WTC11 (cell line): ENCODE results near the gene EIF1AD. TPM values are rescaled to one million over a fixed set of nuclear protein-coding genes. Genes with fewer than 3 reads are reported as not detected.
A peak's percentile ranks its signal among the peaks of the same experiment; 100 is the strongest.

Source experiments
- ATAC-seq: fragments of 200-7000 bp; cut with Tn5 transposase; 2 replicates; pipeline ENCODE4 v1.10.0; 2021; ENCODE audit warnings: mild to moderate bottlenecking, moderate library complexity
- CTCF ChIA-PET: fragments of 300-600 bp; sonication (Branson Sonifier 250); formaldehyde crosslinking; loops from one replicate; lab custom pipeline; 2021; ENCODE audit warnings: antibody characterized with exemption; lab: Charles Lee
- POLR2A ChIA-PET: fragments of 350-600 bp; sonication (Branson Sonifier 250); formaldehyde crosslinking; loops from one replicate; lab custom pipeline; 2021; ENCODE audit warnings: antibody characterized with exemption; lab: Charles Lee
- DNase-seq: peaks from one replicate; pipeline ENCODE4 v3.0.0; 2021; ENCODE audit warnings: low spot score
- H3K27ac Mint-ChIP-seq: 2 replicates; pipeline ENCODE4 v1.8.0; 2021; ENCODE audit warnings: mixed read lengths
- H3K27me3 Mint-ChIP-seq: 2 replicates; pipeline ENCODE4 v1.8.0; 2021; ENCODE audit warnings: low read depth, mild to moderate bottlenecking, moderate library complexity, mixed read lengths
- H3K36me3 Mint-ChIP-seq: 2 replicates; pipeline ENCODE4 v1.8.0; 2021; ENCODE audit warnings: mixed read lengths
- H3K4me1 Mint-ChIP-seq: 2 replicates; pipeline ENCODE4 v1.8.0; 2022; ENCODE audit warnings: mixed read lengths
- H3K4me3 Mint-ChIP-seq: 2 replicates; pipeline ENCODE4 v1.8.0; 2021; ENCODE audit warnings: mild to moderate bottlenecking, moderate library complexity, mixed read lengths
- H3K9me3 Mint-ChIP-seq: 2 replicates; pipeline ENCODE4 v1.8.0; 2021; ENCODE audit warnings: mixed read lengths
- ELF4 ChIP-seq: sonication (generic); formaldehyde crosslinking; IDR thresholded peaks from 2 replicates; pipeline ENCODE4 v1.8.1; 2022; ENCODE audit warnings: low read depth, mild to moderate bottlenecking, moderate library complexity, missing genetic modification reagents
- FOXP1 ChIP-seq: sonication (generic); formaldehyde crosslinking; IDR thresholded peaks from 2 replicates; pipeline ENCODE4 v1.8.0; 2022; ENCODE audit warnings: missing genetic modification reagents, mild to moderate bottlenecking, moderate library complexity, borderline replicate concordance
- NFATC4 ChIP-seq: fragments of 250-450 bp; sonication (Bioruptor Pico); IDR thresholded peaks from 2 replicates; pipeline ENCODE4 v1.9.0; 2021; ENCODE audit warnings: mild to moderate bottlenecking
- NFE2L1 ChIP-seq: sonication (generic); formaldehyde crosslinking; IDR thresholded peaks from 2 replicates; pipeline ENCODE4 v1.8.1; 2023; ENCODE audit warnings: missing genetic modification reagents
- OVOL2 ChIP-seq: fragments of 250-450 bp; sonication (Bioruptor Pico); IDR thresholded peaks from 2 replicates; pipeline ENCODE4 v1.9.0; 2021; ENCODE audit warnings: mild to moderate bottlenecking, borderline replicate concordance
- RELA ChIP-seq: sonication (generic); formaldehyde crosslinking; IDR thresholded peaks from 2 replicates; pipeline ENCODE4 v1.8.1; 2022; ENCODE audit warnings: missing genetic modification reagents, mild to moderate bottlenecking, borderline replicate concordance
- TP53 ChIP-seq: sonication (generic); formaldehyde crosslinking; IDR thresholded peaks from 2 replicates; pipeline ENCODE4 v1.8.1; 2023; ENCODE audit warnings: mild to moderate bottlenecking, missing genetic modification reagents
- ZBTB21 ChIP-seq: sonication (generic); formaldehyde crosslinking; IDR thresholded peaks from 2 replicates; pipeline ENCODE4 v1.8.1; 2023; ENCODE audit warnings: mild to moderate bottlenecking, missing genetic modification reagents, borderline replicate concordance
- ZNF121 ChIP-seq: sonication (generic); formaldehyde crosslinking; IDR thresholded peaks from 2 replicates; pipeline ENCODE4 v1.8.0; 2023; ENCODE audit warnings: missing genetic modification reagents
- ZNF138 ChIP-seq: sonication (generic); formaldehyde crosslinking; conservative IDR thresholded peaks from 2 replicates; pipeline ENCODE4 v1.8.1; 2022; ENCODE audit warnings: mild to moderate bottlenecking, moderate library complexity, missing genetic modification reagents
- total RNA-seq: library from RNA; stranded (reverse); gene quantifications from 3 replicates; pipeline ENCODE4 v1.2.3, GENCODE V29; 2021
- TF ChIP-seq, protein P1 (sequence below): sonication (generic); formaldehyde crosslinking; IDR thresholded peaks from 2 replicates; pipeline ENCODE4 v1.8.0; 2022; ENCODE audit warnings: mild to moderate bottlenecking, missing genetic modification reagents
- TF ChIP-seq, protein P2 (sequence below): fragments of 200-600 bp; IDR thresholded peaks from 2 replicates; pipeline ENCODE4 v1.8.0; 2022; ENCODE audit warnings: antibody characterized with exemption
- TF ChIP-seq, protein P3 (sequence below): sonication (generic); formaldehyde crosslinking; IDR thresholded peaks from 2 replicates; pipeline ENCODE4 v1.8.1; 2023; ENCODE audit warnings: mild to moderate bottlenecking, missing genetic modification reagents, moderate library complexity
- TF ChIP-seq, protein P4 (sequence below): fragments of 250-450 bp; sonication (Bioruptor Pico); IDR thresholded peaks from 2 replicates; pipeline ENCODE4 v1.8.0; 2021; ENCODE audit warnings: mild to moderate bottlenecking
- TF ChIP-seq, protein P5 (sequence below): sonication (generic); formaldehyde crosslinking; IDR thresholded peaks from 2 replicates; pipeline ENCODE4 v1.8.1; 2022; ENCODE audit warnings: mild to moderate bottlenecking, missing genetic modification reagents, moderate library complexity, borderline replicate concordance
- TF ChIP-seq, protein P6 (sequence below): sonication (generic); formaldehyde crosslinking; IDR thresholded peaks from 2 replicates; pipeline ENCODE4 v1.8.1; 2022; ENCODE audit warnings: missing genetic modification reagents, borderline replicate concordance

EIF1AD gene
- total RNA-seq, 1 experiment from 2014 or later, result 37.6 TPM

DNA sequence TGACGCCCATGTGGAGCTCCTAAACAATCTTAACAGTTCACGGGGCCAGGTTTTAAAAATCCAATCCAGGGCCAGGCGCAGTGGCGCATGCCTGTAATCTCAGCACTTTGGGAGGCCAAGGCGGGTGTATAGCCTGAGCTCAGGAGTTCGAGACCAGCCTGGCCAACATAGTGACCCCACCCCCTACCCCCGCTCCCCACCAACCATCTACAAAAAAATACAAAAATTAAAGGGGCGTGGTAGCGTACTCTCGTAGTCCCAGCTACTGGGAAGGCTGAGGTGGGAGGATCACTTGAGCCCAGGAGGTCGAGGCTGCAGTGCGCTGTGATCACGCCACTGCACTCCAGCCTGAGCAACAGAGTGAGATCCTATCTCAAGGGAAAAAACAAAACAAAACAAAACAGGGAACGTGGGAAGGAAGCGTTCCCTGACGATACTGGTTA, 41.1 kb downstream of the EIF1AD start:
- Mint-ChIP-seq H3K4me1 (peaks cover 21% of the 10 kb centered on the region), H3K27me3 (peaks cover 3% of the 10 kb centered on the region; the same call in 1 of the 2 replicates), H3K4me3 (peak overlapping the region; percentile 91), H3K27ac (peak overlapping the region; percentile 98), H3K9me3 (no peaks in the 10 kb centered on the region), H3K36me3 (peaks cover 19% of the 10 kb centered on the region)
- no peak for DNase-seq
- ATAC-seq, result no peak; the same call in 1 of the 2 replicates
- TF ChIP-seq NFATC4 (CRISPR knock-in tag) (0 out of 2 replicates have a peak, but pooled peaks have one; percentile 12), NFE2L1 (no peak), ZNF121 (CRISPR knock-in tag) (peak; percentile 64; the same call in 1 of the 2 replicates), ELF4 (CRISPR knock-in tag) (no peak), ZNF138 (CRISPR knock-in tag) (no peak), TP53 (CRISPR knock-in tag) (no peak)
- TF ChIP-seq, protein P1, sequence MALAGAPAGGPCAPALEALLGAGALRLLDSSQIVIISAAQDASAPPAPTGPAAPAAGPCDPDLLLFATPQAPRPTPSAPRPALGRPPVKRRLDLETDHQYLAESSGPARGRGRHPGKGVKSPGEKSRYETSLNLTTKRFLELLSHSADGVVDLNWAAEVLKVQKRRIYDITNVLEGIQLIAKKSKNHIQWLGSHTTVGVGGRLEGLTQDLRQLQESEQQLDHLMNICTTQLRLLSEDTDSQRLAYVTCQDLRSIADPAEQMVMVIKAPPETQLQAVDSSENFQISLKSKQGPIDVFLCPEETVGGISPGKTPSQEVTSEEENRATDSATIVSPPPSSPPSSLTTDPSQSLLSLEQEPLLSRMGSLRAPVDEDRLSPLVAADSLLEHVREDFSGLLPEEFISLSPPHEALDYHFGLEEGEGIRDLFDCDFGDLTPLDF (CRISPR knock-in tag), result no peak
- TF ChIP-seq, protein P2, sequence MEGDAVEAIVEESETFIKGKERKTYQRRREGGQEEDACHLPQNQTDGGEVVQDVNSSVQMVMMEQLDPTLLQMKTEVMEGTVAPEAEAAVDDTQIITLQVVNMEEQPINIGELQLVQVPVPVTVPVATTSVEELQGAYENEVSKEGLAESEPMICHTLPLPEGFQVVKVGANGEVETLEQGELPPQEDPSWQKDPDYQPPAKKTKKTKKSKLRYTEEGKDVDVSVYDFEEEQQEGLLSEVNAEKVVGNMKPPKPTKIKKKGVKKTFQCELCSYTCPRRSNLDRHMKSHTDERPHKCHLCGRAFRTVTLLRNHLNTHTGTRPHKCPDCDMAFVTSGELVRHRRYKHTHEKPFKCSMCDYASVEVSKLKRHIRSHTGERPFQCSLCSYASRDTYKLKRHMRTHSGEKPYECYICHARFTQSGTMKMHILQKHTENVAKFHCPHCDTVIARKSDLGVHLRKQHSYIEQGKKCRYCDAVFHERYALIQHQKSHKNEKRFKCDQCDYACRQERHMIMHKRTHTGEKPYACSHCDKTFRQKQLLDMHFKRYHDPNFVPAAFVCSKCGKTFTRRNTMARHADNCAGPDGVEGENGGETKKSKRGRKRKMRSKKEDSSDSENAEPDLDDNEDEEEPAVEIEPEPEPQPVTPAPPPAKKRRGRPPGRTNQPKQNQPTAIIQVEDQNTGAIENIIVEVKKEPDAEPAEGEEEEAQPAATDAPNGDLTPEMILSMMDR, result no peak
- ChIA-PET POLR2A (interaction anchor here (1.1 kb wide), 1 partner anchor 15 kb away, joined by 3 read pairs; the partner anchor contains the start of gene TSGA10IP), CTCF (interaction anchor here (1.1 to 1.2 kb wide), 2 partner anchors 84 to 101 kb away, joined by 3 read pairs; partner anchors contain the start of gene MUS81)

DNA sequence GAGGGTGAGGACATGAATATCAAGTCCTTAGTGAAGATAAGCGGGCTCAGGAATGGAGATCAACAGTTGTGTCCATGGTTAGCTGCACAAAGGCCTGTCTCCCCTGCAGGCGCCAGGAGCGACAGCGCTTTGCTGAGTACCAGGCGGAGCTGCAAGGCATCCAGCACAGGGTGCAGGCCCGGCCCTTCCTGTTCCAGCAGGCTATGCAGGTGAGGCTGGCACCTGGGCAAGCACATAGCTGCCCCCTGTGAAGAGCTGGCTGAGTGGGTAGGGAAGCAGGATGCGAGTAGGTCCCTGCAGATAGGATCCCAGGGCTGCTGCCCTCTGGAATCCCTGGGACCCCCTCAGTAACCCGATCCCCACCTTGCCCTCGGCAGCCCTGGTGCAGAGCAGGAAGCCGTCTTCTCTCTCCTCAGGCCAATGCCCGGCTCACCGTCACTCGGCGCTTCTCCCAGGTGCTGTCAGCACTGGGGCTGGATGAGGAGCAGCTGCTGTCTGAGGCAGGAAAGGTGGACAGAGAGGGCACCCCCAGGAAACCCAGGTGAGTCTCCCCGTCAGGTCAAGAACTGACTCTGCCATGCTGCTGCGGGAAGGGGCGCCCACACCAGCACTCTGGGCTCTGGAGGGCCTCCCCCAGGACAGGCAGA, 43.1 kb downstream of the EIF1AD start:
- Mint-ChIP-seq H3K9me3 (no peaks in the 10 kb centered on the region), H3K4me1 (peaks cover 21% of the 10 kb centered on the region), H3K36me3 (peaks cover 4% of the 10 kb centered on the region; the same call in 1 of the 2 replicates)
- CTCF ChIA-PET, result interaction anchor here (0.6 to 2.3 kb wide), 10 partner anchors 11 to 179 kb away, joined by 3 to 10 read pairs (median 6); partner anchors contain the start of gene FIBP
- TF ChIP-seq, protein P3, sequence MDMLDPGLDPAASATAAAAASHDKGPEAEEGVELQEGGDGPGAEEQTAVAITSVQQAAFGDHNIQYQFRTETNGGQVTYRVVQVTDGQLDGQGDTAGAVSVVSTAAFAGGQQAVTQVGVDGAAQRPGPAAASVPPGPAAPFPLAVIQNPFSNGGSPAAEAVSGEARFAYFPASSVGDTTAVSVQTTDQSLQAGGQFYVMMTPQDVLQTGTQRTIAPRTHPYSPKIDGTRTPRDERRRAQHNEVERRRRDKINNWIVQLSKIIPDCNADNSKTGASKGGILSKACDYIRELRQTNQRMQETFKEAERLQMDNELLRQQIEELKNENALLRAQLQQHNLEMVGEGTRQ, result no peak
- TF ChIP-seq, protein P4, sequence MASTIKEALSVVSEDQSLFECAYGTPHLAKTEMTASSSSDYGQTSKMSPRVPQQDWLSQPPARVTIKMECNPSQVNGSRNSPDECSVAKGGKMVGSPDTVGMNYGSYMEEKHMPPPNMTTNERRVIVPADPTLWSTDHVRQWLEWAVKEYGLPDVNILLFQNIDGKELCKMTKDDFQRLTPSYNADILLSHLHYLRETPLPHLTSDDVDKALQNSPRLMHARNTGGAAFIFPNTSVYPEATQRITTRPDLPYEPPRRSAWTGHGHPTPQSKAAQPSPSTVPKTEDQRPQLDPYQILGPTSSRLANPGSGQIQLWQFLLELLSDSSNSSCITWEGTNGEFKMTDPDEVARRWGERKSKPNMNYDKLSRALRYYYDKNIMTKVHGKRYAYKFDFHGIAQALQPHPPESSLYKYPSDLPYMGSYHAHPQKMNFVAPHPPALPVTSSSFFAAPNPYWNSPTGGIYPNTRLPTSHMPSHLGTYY (CRISPR knock-in tag), result no peak
- TF ChIP-seq, protein P5, sequence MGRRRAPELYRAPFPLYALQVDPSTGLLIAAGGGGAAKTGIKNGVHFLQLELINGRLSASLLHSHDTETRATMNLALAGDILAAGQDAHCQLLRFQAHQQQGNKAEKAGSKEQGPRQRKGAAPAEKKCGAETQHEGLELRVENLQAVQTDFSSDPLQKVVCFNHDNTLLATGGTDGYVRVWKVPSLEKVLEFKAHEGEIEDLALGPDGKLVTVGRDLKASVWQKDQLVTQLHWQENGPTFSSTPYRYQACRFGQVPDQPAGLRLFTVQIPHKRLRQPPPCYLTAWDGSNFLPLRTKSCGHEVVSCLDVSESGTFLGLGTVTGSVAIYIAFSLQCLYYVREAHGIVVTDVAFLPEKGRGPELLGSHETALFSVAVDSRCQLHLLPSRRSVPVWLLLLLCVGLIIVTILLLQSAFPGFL (CRISPR knock-in tag), result no peak
- TF ChIP-seq FOXP1 (CRISPR knock-in tag), result no peak
- TF ChIP-seq, protein P6, sequence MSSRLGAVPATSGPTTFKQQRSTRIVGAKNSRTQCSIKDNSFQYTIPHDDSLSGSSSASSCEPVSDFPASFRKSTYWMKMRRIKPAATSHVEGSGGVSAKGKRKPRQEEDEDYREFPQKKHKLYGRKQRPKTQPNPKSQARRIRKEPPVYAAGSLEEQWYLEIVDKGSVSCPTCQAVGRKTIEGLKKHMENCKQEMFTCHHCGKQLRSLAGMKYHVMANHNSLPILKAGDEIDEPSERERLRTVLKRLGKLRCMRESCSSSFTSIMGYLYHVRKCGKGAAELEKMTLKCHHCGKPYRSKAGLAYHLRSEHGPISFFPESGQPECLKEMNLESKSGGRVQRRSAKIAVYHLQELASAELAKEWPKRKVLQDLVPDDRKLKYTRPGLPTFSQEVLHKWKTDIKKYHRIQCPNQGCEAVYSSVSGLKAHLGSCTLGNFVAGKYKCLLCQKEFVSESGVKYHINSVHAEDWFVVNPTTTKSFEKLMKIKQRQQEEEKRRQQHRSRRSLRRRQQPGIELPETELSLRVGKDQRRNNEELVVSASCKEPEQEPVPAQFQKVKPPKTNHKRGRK (CRISPR knock-in tag), result no peak
- TF ChIP-seq ZBTB21 (CRISPR knock-in tag), result no peak
- TF ChIP-seq OVOL2 (CRISPR knock-in tag), result no peak
- TF ChIP-seq RELA, result no peak
- TF ChIP-seq, all 79 proteins: peak for 0
- no peak for DNase-seq
- Mint-ChIP-seq H3K4me3 (no peak overlapping the region), H3K27me3 (peaks cover 3% of the 10 kb centered on the region; the same call in 1 of the 2 replicates), H3K27ac (peak overlapping the region; percentile 76; the same call in 1 of the 2 replicates)
- POLR2A ChIA-PET, result no interaction called here
- ATAC-seq, result peak; percentile 4
